ENCODE data around the gene FRMD8.

GRCh38 chr11:65380460-65381119 is 5.8 kb upstream of the FRMD8 start:
- TF ChIP-seq GABPA (IDR thresholded peaks at IDR 0.05; ENCODE audit: borderline replicate concordance, insufficient read depth, low read length) (no peak), FOSL1 (IDR thresholded peaks at IDR 0.05; ENCODE audit: insufficient read depth, low read depth, low read length) (no peak), POLR2A (IDR thresholded peaks at IDR 0.05; ENCODE audit: control extremely low read depth in 1 of 2, low read depth in 2 of 2, low read length in 2 of 2) (no peak), CTCF (IDR thresholded peaks at IDR 0.05; ENCODE audit: control extremely low read depth in 1 of 3, insufficient read depth in 1 of 3, low read depth in 1 of 3, low read length in 3 of 3) (peak; percentile 19 to 41 (median 19)), EZH2 (IDR thresholded peaks at IDR 0.05; ENCODE audit: low read depth, low read length, severe bottlenecking) (no peak), CEBPB (IDR thresholded peaks at IDR 0.05; ENCODE audit: low read depth, low read length) (no peak), MAX (IDR thresholded peaks at IDR 0.05) (no peak), ATF2 (IDR thresholded peaks at IDR 0.05; ENCODE audit: low read length) (no peak), JUND (IDR thresholded peaks at IDR 0.05; ENCODE audit: low read length) (no peak), POLR2AphosphoS5 (IDR thresholded peaks at IDR 0.05; ENCODE audit: low read depth, low read length) (no peak), YY1 (IDR thresholded peaks at IDR 0.05; ENCODE audit: low read depth, low read length) (no peak), GTF2F1 (IDR thresholded peaks at IDR 0.05; ENCODE audit: borderline replicate concordance, low read depth, low read length) (no peak)

Data from H1 (cell line).